NCI-H2227 (cell line): ENCODE measurements around the gene RPLP2.
A peak's percentile ranks its signal among the peaks of the same experiment; 100 is the strongest.

Experiments
- DNase-seq: peaks from one replicate; lab custom pipeline; 2025; ENCODE audit not compliant: unreplicated experiment; lab: John Stamatoyannopoulos, UW

RPLP2 gene

DNA sequence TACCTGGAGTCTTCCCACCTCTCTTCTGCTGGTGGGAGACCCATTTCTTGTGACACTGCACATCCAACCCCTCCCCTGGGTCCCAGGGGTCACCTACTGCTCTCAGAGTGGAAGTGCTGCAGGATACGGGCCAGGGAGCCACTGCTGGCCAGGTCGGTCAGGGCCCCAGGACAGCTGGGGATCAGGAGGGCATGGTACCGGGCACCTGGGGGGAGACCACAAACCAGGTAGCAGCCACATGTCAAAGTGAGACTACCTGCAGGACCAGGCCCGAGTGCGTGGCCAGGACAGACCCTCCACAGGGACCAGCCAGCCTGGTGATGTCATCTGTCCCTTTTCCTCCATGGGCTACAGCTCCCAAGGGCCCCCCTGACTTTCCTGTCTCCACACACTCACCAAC is 36.3 kb upstream of the RPLP2 start:
- no peak for DNase-seq

DNA sequence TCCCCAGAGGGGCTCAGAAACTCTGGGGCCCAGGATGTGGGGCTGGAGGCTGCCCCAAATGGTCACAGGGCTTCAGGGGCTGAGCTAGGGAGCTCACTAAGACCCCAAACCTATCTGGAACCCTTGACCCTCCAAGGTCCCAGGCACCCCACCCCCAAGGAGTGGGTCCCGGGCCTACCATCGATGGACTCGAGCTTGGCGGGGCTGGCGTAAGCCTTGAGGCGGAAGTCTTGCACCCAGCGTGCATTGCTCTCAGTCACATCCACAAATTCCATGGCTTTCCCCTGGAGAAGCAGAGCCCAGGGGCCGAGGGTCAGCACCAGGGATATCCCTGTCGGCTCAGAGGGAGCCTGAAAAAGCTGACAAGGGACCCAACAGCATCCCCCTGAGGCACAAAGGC is 35.9 kb upstream of the RPLP2 start:
- no peak for DNase-seq

DNA sequence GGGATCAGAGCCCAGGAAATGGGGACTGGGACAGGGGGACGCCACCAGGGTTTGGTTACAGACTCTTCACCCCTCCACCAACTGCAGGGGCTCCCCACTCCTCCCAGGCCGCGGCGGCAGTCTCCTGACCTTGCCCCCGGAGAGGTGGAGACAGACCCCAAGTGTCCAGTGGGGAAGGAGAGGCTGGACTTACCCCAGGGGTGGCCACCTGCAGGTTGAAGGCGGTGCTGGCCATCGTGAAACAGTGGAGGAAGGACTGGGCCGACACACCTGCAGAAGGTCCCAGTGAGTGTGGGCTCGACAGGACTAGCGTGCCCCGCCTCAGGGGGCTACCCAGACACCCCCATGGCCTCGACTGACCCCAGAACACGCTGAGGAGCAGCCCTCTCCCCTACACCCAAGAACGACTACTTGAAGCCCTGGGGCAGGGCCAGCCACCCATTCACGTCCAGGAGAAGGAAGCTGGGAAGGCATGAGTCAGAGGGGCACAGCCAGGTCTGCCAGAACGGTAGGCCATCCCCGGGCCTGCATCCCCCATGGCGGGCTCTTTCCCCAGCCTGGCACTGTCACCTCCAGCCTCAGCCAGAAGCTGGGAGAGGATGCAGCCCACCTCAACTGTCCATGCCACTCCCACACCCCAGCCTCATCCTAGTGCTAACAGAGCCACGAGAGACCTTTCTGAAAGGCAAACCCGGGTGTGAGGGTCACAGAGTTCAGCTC is 34.7 kb upstream of the RPLP2 start:
- no peak for DNase-seq

DNA sequence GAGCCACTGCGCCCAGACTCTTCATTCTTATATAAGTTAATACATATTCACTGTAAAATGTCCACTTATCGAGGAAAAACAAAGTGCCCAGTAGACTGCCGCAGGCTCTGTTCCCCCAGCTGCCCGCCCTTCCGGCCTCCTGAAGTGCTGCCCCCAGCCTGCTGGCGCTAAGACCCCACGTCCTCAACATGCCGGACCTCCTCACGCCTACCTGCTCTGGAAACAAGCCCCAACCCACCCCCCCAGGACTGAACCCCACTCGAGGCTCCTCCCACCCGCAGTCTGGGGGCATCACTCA is 33.6 kb upstream of the RPLP2 start:
- DNase-seq, result no peak

DNA sequence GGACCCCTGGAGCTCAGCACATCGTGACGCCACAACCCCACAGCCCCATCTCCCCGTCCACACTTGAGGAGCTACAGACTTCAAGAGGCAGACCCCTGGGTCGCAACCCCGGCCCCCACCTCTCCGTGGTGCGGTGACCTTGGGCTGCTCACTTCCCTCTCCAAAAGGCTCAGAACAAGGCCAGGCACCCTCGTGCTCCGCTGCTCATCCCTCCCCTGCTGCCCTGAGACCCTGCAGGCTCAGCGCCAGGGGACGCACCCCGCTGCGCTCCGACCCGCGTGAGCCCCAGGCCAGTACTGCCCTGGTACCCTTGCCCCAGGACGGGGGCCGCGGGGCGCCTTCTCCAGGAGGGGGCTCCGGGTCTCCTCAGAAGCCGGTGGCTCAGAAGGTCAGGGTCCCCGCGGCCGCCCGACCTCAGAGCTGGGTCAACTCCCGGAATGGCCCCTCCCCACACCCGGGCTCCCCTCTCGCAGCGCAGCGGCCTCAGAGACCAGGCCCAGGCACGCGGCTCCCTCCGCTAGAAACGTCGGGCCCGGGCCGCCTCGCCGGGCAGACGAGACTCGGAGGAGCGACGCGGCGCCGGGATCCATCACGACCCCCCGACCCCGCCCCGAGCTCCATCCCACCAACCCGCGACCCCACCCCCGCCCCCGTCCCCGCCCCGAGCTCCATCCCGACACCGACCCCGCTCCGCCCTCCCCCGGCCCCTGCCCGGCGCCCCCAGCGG is 33.0 kb upstream of the RPLP2 start:
- DNase-seq, result peak; percentile 76

DNA sequence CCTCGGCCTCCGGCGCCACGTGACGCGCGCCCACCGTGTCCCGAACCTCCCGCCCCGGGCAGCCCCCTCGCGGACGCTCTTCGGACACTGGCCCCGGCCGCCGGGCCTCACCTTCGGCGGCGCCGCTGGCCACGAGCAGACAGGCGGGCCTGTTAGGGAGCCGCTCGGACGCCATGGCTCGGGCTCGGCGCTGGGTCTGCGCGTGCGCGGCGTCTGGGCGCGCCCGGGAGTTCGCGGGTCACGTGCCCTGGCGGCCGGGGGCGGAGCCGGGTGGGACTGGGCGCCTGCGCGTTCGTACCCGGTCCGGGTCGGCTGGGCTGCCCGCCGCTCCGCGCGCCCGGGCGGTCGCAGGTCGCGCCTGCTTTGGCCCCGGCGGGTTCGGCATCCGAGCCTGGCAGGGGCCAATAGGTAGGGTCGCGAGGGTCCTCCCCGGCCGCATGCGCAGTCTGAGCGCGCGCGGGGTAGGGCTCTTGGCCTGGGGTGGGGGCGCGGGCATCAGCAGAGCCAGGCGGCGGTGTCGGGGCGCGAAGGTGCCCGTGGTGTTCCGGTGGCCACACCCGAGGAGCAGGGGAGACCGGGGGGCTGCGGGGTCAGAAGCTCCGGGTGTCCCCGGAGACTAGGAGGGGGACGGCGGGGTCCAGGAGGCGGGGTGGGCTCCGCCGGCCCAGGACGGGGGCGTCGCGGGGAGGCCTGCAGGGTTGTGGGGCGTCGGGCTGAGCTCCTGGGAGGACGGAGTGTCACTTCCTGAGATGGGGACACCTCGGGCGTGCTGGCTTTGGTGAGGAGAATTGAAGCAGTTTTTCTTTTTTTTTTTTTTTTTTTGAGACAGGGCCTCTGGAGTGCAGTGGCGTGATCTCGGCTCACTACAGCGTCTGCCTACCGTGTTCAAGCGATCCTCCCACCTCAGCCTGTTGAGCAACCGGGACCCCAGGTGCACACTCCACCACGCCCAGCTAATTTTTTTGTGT is 32.2 kb upstream of the RPLP2 start, which contains the start of gene GATD1:
Gene GATD1 (minus strand): TSS at position 200 of the 968 bp plus-strand sequence. CDS start 25 bp downstream, at position 175.
- DNase-seq, result peak; percentile 97

DNA sequence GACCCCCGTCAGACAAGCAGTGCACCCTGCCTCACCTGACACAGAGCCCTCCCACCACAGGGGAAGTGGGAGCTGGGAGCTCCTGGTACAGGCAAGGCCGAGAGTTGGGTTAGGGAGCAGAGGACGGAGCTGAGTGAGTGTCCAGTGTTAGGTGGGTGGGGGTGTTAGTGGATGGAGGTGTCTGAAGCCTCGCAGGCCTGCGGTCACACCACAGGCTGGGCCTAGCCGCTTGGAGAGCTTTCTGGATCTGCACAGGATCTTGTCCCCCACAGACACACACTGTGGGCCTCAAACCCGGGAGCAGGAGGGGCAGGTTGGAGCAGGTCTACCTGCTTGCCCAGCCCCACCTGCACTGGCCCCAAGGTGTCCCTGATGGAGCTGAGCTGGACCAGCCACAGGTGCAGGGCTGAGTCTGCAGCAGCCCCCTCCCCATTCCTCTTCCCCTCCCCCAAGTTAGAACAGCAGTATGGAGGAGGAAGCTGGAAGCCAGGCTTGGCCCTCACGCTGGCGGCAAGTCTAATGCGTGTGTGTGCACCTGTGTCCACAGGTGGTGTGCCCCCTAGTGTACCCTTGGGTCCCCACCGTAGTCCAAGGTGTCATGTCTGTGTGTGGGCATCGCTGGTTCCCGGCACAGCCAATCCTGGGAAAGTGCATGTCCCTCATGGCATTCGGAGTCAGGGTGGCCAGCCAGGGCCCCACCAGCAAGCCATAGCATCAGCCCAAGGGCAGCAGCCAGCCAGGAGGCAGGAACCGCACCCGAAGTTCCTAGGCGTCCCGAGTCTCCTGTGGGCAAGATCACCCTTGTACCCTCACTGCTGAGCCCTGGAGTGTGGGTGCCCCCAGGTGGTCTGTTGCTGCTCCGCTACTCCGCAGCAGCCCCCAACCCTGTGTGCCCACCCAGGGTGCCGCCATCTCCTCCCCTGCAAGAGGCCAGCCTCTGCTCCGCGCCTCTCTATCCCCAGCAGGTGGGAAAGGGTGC is 30.5 kb upstream of the RPLP2 start:
- DNase-seq, result no peak

DNA sequence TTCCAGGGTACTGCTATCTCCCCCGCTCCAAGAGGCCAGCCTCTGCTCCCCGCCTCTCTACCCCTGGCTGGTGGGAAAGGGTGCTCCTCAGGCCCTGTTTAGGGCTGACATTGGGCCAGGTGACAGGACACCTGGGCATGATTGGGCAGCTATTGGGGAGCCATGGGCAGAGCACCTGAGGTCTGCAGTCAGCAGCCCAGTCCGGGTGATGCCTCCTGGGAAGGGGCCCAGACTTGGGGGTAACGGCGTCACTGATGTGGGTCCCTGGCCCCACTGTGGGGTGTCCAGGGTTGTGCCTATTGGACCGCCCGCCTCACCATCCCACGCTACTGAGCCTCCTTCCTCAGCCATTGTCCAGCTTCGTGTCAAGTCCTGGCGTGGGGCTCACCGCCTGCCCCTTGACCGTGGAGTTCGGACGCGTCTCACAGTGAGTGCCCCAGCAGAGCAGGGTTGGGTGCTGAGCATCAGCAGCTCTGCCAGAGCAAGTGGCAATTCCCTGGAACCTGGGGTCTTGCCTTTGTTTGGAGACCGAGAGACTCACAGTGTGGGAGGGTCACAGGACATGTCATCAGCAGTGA is 29.7 kb upstream of the RPLP2 start:
- no peak for DNase-seq

DNA sequence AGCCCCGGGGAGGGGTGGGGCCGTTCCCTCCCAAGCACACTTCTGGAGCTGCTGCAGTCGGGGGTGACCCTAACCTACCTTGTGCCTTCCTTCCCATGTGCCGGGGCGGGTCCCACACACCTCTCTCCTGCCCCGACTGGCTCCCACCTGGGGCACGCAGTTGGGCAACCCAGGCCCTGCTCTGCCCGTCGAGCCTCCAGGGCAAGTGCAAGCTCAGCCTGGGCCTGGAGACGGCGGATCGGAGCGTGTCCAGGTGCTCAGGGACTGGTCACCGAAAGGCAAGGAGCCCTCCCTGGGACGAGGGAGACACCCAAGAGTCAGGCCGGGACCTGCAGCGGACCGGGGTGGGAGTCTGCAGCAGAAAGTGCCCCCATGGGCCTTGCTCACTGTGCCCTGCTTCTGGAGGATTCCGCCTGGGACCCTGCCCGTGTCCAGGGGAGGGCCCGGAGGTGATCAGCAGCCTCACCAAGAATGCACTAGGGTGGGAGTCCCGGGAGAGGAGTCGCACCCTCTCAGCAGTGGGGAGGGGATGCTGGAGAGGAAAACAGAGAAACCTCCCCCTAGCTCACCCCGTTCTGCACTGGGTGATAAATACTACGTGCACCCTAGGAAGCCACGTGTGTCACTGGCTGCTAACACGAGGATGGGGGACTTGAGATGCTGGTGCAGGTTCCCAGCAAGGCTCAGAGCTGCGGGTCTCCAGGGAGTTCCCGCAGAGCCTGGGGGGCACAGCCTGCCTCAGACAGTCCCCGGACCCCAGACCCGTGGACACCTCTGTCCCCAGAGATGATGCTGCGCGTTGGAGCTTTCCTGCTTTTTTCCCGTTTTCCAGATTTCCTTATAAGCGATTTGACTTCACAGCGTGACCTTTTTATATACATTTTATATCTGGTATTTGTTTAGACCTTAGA is 27.2 kb upstream of the RPLP2 start:
- DNase-seq, result no peak

DNA sequence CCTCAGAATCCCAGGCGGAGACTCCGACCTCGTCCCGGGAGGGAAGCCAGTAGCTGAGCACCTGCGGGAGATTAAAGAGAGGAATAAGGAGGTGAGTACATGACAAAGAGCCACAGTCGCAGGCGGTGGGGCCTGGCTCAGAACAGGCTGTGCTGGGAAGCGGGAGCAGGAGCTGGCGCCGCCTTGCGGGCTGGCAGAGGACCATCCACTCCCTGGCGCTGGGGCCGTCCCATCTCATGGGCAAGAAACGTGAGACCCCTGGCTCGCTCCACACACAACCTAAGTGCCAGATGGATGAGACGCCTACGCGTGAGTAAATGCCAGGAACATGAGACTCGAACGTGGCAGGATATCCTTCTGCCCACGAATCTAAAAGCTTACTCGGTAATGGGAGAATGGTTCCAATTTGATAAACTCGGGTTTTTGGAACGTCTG is 26.2 kb upstream of the RPLP2 start:
- peak; percentile 70 for DNase-seq

DNA sequence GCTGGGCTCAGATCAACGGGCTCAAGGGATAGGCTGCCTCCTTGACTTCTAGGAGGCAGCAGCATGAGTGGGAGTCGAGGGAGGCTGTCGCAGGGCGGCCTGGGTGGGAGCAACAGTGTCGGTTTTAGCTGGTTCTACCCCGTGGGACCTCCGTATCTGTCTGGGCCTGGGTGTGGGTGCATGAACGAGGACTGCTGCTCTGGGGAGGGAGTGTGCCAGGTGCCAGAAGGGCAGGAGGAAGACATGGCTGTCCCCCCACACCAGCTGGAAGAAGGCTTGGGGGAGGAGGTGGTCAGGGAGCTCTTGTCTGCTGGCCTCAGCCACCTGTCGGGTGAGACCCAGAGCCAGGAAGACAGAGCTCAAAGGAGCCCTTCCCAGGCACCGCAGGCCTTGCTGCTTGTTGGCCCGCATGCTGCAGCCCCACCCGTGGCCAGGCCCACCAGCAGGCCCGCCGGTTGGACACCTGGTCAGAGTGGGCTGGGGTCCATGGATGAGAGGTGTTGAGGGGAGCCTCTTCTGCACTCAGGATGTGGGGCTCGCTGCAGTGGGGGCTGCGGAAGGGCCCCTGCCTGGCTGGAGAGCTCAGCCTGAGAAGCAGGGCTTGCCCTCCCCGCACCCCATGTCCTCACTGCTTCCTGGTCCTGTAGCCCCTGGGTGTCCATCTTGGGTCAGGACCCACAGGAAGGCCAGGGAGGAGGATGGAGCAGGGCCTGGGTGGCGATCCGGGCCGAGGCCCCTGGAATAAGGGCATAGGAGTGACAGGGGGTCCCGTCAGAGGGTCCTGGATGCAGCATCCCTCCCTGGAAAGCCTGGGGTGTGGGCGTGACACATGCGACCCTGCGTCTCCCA is 23.3 kb upstream of the RPLP2 start:
- DNase-seq, result no peak

DNA sequence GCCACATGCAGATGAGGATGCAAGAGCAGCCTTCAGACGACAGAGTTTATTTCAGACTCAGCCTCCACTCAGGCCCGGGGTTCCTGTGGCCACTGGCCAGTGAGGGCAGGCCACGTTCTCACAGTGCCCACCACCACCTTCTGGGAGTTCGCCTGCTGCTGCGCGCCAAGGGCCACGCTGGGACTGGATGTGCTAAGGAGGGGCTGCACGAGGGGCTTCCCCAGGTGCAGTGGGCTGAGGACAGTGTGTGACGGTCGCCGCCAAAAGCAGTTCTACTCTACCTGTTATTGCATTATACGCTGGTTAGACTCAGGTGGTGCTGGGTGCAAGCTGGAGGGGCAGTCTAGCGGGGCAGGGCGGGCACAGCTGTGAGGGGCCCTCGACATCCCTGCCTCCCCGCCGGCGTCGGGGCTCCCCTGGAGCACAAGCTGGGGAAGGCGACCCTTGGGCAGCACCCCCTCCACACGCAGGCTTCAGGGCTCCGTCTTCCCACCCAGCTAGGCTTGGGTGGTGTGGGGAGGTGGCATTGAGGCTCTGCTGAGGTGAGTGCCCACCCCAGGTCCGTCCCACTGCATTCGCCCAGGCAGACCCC is 22.6 kb upstream of the RPLP2 start:
- no peak for DNase-seq

DNA sequence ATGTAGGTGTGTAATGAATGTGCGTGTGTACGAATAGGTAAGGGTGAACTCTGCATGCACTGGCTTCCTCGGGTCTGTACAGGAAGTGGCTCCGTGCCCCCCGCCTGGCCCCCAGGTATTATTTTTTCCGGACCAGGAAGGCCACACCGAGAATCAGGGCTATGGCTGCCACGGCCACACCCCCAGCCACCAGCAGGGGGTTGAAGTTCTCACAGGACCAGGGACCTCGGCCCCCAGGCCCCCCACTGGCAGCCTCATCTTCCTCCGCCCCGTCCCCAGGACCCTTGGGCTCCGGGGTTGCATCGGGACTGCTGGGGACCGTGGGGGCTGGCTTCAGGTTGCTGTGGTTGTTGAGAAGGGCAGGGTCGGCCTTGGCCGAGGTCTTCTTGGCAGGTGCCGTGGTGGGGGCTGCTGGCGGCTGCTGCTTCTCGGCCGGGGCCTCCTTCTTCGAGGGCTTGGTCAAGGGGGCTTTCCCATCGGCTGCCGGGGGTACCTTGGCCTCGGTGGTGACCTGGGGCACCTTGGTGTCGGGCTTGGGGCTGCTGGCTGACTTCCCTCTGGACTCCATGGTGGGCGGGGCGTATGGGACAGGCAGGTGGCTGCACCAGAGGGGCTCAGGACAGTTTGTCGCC is 21.6 kb upstream of the RPLP2 start:
- DNase-seq, result no peak

DNA sequence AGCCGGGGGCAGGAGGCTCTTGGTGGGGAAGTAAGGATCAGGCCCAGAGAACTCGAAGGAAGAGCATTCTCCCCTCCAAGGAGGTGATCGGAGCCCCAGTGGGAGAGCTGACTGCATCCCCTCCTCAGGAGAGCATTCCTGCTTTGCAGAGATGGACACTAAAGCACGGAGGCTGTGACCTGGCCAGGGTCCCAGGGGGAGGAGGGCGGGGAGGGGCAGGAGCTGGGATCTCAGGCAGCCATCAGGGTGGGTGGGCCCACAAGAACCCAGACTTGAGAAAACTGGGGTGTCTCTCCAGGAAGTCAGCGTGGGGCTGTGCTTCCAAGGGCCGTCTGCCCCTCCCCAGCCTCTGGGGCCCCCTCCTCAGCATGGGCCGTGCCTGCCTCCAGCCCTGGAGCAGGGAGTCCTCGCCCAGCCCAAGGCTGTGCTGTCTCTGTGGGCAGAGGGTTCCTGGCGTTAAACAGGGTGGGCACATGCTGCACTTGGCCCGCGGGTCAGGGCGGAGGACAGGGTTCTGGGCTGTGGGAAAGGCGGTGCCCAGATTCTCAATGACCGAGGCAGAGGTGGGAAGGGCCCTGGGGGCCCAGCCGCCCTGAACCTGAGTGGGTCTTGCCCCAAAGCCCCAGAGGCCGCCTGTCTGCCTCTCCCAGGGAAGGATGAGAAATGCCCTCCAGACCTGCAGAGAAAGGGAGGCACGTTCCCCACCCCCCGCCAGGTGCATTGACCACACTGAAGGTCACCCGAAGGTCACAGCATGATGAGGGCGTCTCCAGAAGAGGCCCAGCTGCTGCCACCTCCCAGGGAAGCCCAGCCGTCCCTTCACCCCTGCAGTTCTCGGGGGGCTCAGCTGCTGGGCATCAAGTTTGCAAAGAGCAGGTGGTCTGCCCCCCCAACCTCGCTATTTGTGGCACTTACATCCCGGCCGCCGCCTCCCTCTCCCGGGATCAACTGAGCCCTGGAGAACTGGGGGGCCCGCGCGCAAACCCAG is 20.5 kb upstream of the RPLP2 start:
- DNase-seq, result no peak

DNA sequence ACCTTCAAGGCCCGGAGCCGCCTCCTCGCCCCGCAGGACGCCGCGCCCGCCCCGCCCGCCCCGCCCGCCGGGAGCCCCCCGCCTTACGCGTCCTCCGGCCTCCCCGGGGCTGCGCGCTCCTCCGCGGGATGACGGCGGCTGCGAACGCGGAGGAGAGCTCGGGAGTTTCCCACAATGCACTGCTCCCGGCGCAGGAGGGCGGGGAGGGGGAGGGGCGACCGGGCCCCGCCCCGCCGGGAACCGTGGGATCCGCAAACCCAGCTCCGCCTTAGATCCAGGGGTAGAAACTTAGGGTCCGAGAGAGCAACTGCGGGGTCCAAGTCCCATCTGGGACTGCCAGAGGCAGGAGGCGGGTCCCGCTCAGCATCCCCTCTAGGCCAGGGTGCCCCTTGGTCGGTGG is 19.8 kb upstream of the RPLP2 start, which contains the start of gene CEND1:
Gene CEND1 (minus strand): TSS at position 148 of the 400 bp plus-strand sequence. CDS start 1,514 bp downstream, outside the sequence.
- DNase-seq, result peak; percentile 92
